K562 (cell line): Measurements from ENCODE around the gene HBB. TPM values are rescaled to one million over a fixed set of nuclear protein-coding genes. Genes with fewer than 3 reads are reported as not detected.

ENCODE experiments used
- ATAC-seq: fragments of 200-7000 bp; cut with Tn5 transposase; 3 replicates; pipeline ENCODE4 v1.9.1; 2020; ENCODE audit warnings: moderate library complexity
- BruUV-seq: library from RNA; stranded (reverse); fragments of 400-500 nt; replicated peaks from 2 replicates; lab custom pipeline; 2021; lab: Mats Ljungman, UMichigan
- CTCF ChIA-PET: fragments of 300-600 bp; formaldehyde crosslinking; extraction: SDS; loops from one replicate; lab custom pipeline; 2021; ENCODE audit warnings: low intra/inter-chr PET ratio; lab: Yijun Ruan, JAX
- POLR2A ChIA-PET: fragments of 300-600, 350-650 bp; sonication (Branson Sonifier 250); formaldehyde crosslinking; extraction: SDS; loops from one replicate; lab custom pipeline; 2021; ENCODE audit warnings: antibody characterized with exemption, inconsistent platforms; lab: Yijun Ruan, JAX
- DNase-seq, 4 experiments: peaks; one replicate each; pipeline versions ENCODE4 v3.0.0 to v3.0.0-alpha.2; 2011 to 2018; ENCODE audit warnings: low spot score in 3 of 4, mixed read lengths in 3 of 4; ENCODE audit errors: extremely low read depth in 1 of 4
- FAIRE-seq: peaks from 2 replicates; lab custom pipeline; 2011; peaks lifted over from hg19 to GRCh38; lab: Jason Lieb, UNC
- H2AFZ ChIP-seq: 2 replicates; pipeline ENCODE4 v1.6.0; 2011; ENCODE audit warnings: low read depth, low read length, control low read depth, inconsistent platforms
- H3K27ac ChIP-seq: fragments of 200-600 bp; 3 replicates; pipeline ENCODE4 v1.8.0; 2011; ENCODE audit warnings: low read depth, mild to moderate bottlenecking, control low read depth, inconsistent platforms, low read length, moderate library complexity, mixed read lengths; ENCODE audit errors: extremely low read depth
- H3K27me3 ChIP-seq, 2 experiments: fragments of 300-600 bp in 1 of 2; 2 replicates in 1 of 2; 3 replicates in 1 of 2; pipeline versions ENCODE4 v1.6.0 to v1.8.0; 2011; ENCODE audit warnings: inconsistent platforms in 2 of 2, low read length in 2 of 2, mild to moderate bottlenecking in 1 of 2, mixed read lengths in 1 of 2, moderate library complexity in 1 of 2; ENCODE audit not compliant: control insufficient read depth in 2 of 2, insufficient read depth in 2 of 2
- H3K36me3 ChIP-seq: fragments of 300-600 bp; 3 replicates; pipeline ENCODE4 v1.8.0; 2011; ENCODE audit warnings: mild to moderate bottlenecking, low read length, inconsistent platforms; ENCODE audit not compliant: control insufficient read depth, insufficient read depth
- H3K4me1 ChIP-seq, 2 experiments: fragments of 200-600 bp in 1 of 2; replicated peaks in 1 of 2; 2 replicates in 1 of 2; 3 replicates in 1 of 2; pipeline versions ENCODE4 v1.5.1 to v1.8.0; 2011; ENCODE audit warnings: inconsistent platforms in 2 of 2, low read length in 2 of 2, mild to moderate bottlenecking in 1 of 2, mixed read lengths in 1 of 2, moderate library complexity in 1 of 2; ENCODE audit not compliant: control insufficient read depth in 2 of 2, insufficient read depth in 2 of 2
- H3K4me2 ChIP-seq: 2 replicates; pipeline ENCODE4 v1.6.1; 2011; ENCODE audit warnings: low read length, control low read depth, inconsistent platforms, mixed read lengths; ENCODE audit not compliant: insufficient read depth
- H3K4me3 ChIP-seq: fragments of 200-600 bp; sonication (generic), shearing (Covaris generic); 2 replicates; pipeline ENCODE4 v1.5.1; 2016; ENCODE audit warnings: control low read depth, inconsistent platforms
- H3K79me2 ChIP-seq: fragments of 200-600 bp; 3 replicates; pipeline ENCODE4 v1.8.0; 2011; ENCODE audit warnings: low read length, inconsistent platforms; ENCODE audit not compliant: control insufficient read depth, insufficient read depth
- H3K9ac ChIP-seq, 2 experiments: 2 replicates each; pipeline versions ENCODE4 v1.6.0 to v1.6.1; 2011; ENCODE audit warnings: low read depth in 2 of 2, low read length in 2 of 2, control low read depth in 1 of 2, inconsistent platforms in 1 of 2, mild to moderate bottlenecking in 1 of 2, mixed read lengths in 1 of 2; ENCODE audit not compliant: insufficient read depth in 1 of 2
- H3K9me1 ChIP-seq: one replicate; pipeline ENCODE4 v1.6.0; 2011; ENCODE audit warnings: inconsistent platforms, mild to moderate bottlenecking, low read length, moderate library complexity; ENCODE audit not compliant: control insufficient read depth, insufficient read depth
- H3K9me3 ChIP-seq: replicated peaks from 2 replicates; pipeline ENCODE4 v1.5.1; 2011; ENCODE audit warnings: low read depth, low read length, inconsistent platforms; ENCODE audit not compliant: control insufficient read depth, insufficient read depth
- H4K20me1 ChIP-seq: replicated peaks from 2 replicates; pipeline ENCODE4 v1.6.1; 2011; ENCODE audit warnings: low read length, inconsistent platforms, mixed read lengths; ENCODE audit not compliant: control insufficient read depth, insufficient read depth
- CBFB ChIP-seq: sonication (generic); formaldehyde crosslinking; IDR thresholded peaks from 2 replicates; pipeline ENCODE4 v1.4.0; 2020; ENCODE audit warnings: mild to moderate bottlenecking, missing genetic modification reagents
- CC2D1A ChIP-seq: fragments of 450-650 bp; IDR thresholded peaks from 2 replicates; pipeline ENCODE4 v1.6.1; 2017; ENCODE audit warnings: mild to moderate bottlenecking
- JUN ChIP-seq, 2 experiments: sonication (generic) in 1 of 2; formaldehyde crosslinking in 1 of 2; IDR thresholded peaks; 2 replicates each; pipeline versions ENCODE4 v1.6.1 to v1.8.0; 2012 to 2022; ENCODE audit warnings: borderline replicate concordance in 2 of 2, mild to moderate bottlenecking in 2 of 2, improper control_type of control experiment in 1 of 2, low read depth in 1 of 2, low read length in 1 of 2, missing genetic modification reagents in 1 of 2
- POLR2AphosphoS2 ChIP-seq: IDR thresholded peaks from 2 replicates; pipeline ENCODE4 v1.6.1; 2012; ENCODE audit warnings: low read length, improper control_type of control experiment
- RAD21 ChIP-seq, 2 experiments: fragments of 250-450 bp in 1 of 2; fragments of 450-650 bp in 1 of 2; sonication (Bioruptor Pico) in 1 of 2; formaldehyde crosslinking in 1 of 2; IDR thresholded peaks in 1 of 2; conservative IDR thresholded peaks in 1 of 2; 2 replicates each; pipeline versions ENCODE4 v1.4.0 to v1.8.0; 2020 to 2022; ENCODE audit warnings: mild to moderate bottlenecking in 2 of 2, moderate library complexity in 1 of 2
- ZBTB11 ChIP-seq, 3 experiments: fragments of 200-800 bp in 1 of 3; fragments of 250-450 bp in 1 of 3; fragments of 450-650 bp in 1 of 3; sonication (Bioruptor Pico) in 1 of 3; sonication (Bioruptor generic) in 1 of 3; formaldehyde crosslinking in 1 of 3; IDR thresholded peaks; 2 replicates each; pipeline versions ENCODE4 v1.6.1 to v1.8.0; 2016 to 2022; ENCODE audit warnings: mild to moderate bottlenecking in 2 of 3, missing genetic modification characterization in 2 of 3, missing compliant biosample characterization in 1 of 3, moderate library complexity in 1 of 3
- ZNF12 ChIP-seq: sonication (generic); formaldehyde crosslinking; IDR thresholded peaks from 2 replicates; pipeline ENCODE4 v1.4.0; 2020; ENCODE audit warnings: mild to moderate bottlenecking, missing genetic modification reagents
- ZNF431 ChIP-seq: sonication (generic); formaldehyde crosslinking; IDR thresholded peaks from 2 replicates; pipeline ENCODE4 v1.8.0; 2022; ENCODE audit warnings: mild to moderate bottlenecking, missing genetic modification reagents
- WGBS: fragments of 100-300 bp; shearing (Covaris generic); methylation state at CpG from one replicate; pipeline ENCODE4 v1.1.6; 2016; ENCODE audit warnings: low coverage, mixed read lengths; ENCODE audit not compliant: insufficient coverage; ENCODE audit errors: missing lambda C conversion rate; 5-methylcytosine and 5-hydroxymethylcytosine counted together
- in situ Hi-C: fragments of 300-500 bp; cut with MboI; formaldehyde crosslinking; loops from 4 replicates; pipeline ENCODE4 v1.15.0; 2018; ENCODE audit warnings: inconsistent platforms, mixed read lengths
- intact Hi-C: fragments of 100-400 bp; cut with micrococcal nuclease; formaldehyde crosslinking; loops from 2 replicates; pipeline ENCODE4 v1.14.2; 2022
- polyA plus RNA-seq, 8 experiments: library from polyadenylated mRNA; depleted of rRNA in 4 of 8; stranded (reverse) in 5 of 8; unstranded in 3 of 8; fragments of >200 nt; fragmentation: Nextera tagmentation in 2 of 8; fragmentation: Illumina TruSeq in 1 of 8; extraction: Ambion mirVana in 2 of 8; extraction: Trizol in 1 of 8; gene quantifications; 2 replicates each; pipeline versions ENCODE4 v1.2.1 to v1.2.3, GENCODE V29; 2011 to 2014; ENCODE audit warnings: inconsistent platforms in 1 of 8, missing spikeins in 1 of 8
- total RNA-seq, 7 experiments: library from RNA; depleted of rRNA in 6 of 7; stranded (reverse); fragments of >200 nt in 6 of 7; fragmentation: Illumina TruSeq in 2 of 7; extraction: Trizol in 2 of 7; gene quantifications; 2 replicates each; pipeline versions ENCODE4 v1.2.1 to v1.2.3, GENCODE V29; 2011 to 2021; ENCODE audit warnings: low replicate concordance in 1 of 7
- TF ChIP-seq, protein P1 (sequence below): fragments of 450-650 bp; IDR thresholded peaks from 2 replicates; pipeline ENCODE4 v1.6.1; 2014; ENCODE audit warnings: low read depth, mild to moderate bottlenecking, moderate library complexity, borderline replicate concordance
- TF ChIP-seq, protein P2 (sequence below): fragments of 250-450 bp; sonication (Bioruptor Pico); IDR thresholded peaks from 2 replicates; pipeline ENCODE4 v1.4.0; 2020; ENCODE audit warnings: mild to moderate bottlenecking, moderate library complexity

The HBB gene
- total and polyA plus RNA-seq, 9 of the 15 experiments (the other 6 are each of a cell fraction or from before 2014, with no cell fraction given) = 0.33 to 3.4 (median 1.2) TPM; not detected in 2

DNA sequence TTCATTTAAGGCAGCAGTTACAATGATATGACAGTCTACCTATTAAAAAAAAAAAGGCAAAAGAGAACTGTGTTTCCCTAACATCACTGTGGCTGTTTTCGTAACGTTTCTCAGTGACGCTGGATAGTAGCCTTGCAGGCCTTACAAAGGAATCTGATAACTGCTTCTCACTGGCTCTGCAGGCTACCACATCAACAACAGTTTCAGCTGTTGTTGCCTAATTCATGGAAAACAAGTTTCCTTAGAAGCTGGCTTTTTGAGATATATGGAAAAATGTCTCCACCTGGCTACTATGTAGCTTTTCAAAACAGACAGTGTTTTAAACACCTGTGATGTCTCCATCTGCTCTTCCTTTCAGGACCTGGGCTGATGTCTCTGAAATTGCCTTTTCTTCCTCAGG lies 30.1 kb downstream of the HBB start:
- ChIA-PET CTCF (interaction anchor here (1.0 kb wide), 1 partner anchor 73 kb away, joined by 3 read pairs; no protein-coding TSS in a partner anchor), POLR2A (interaction anchor here (0.9 kb wide), 1 partner anchor 72 kb away, joined by 3 read pairs; no protein-coding TSS in a partner anchor)
- H3K36me3 ChIP-seq = no peaks in the 10 kb centered on the region
- WGBS = 38% methylated on average over 3 of the region's 3 CpGs
- DNase-seq (no peak), ATAC-seq (peak; percentile 56), FAIRE-seq (no peak)
- intact Hi-C loops (loop anchor here (2.0 kb wide), 1 partner anchor 72 kb away; no protein-coding TSS in a partner anchor), in situ Hi-C loops (no loop called here)
- H3K9ac ChIP-seq = no peak overlapping the region
- H3K27ac ChIP-seq = no peak overlapping the region; the same call in 2 of the 3 replicates
- H3K9me1 ChIP-seq = no peaks in the 10 kb centered on the region
- no TSS peak for BruUV-seq
- peaks cover 6 to 18% of the 10 kb centered on the region in 2 experiments; a peak in 4 of 5 replicates for H3K4me1 ChIP-seq
- no peak overlapping the region; the same call in 1 of the 2 replicates for H3K4me2 ChIP-seq
- no peaks in the 10 kb centered on the region for H3K27me3 ChIP-seq
- no peak overlapping the region for H3K4me3 ChIP-seq
- no peaks in the 10 kb centered on the region for H4K20me1 ChIP-seq
- H2AFZ ChIP-seq = peak overlapping the region; percentile 88
- no peaks in the 10 kb centered on the region for H3K79me2 ChIP-seq
- no peaks in the 10 kb centered on the region for H3K9me3 ChIP-seq
- TF ChIP-seq, protein P1, sequence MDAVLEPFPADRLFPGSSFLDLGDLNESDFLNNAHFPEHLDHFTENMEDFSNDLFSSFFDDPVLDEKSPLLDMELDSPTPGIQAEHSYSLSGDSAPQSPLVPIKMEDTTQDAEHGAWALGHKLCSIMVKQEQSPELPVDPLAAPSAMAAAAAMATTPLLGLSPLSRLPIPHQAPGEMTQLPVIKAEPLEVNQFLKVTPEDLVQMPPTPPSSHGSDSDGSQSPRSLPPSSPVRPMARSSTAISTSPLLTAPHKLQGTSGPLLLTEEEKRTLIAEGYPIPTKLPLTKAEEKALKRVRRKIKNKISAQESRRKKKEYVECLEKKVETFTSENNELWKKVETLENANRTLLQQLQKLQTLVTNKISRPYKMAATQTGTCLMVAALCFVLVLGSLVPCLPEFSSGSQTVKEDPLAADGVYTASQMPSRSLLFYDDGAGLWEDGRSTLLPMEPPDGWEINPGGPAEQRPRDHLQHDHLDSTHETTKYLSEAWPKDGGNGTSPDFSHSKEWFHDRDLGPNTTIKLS = no peak
- peak in 1 of 2 experiments; percentile 49; a peak in 1 of 4 replicates for TF ChIP-seq RAD21 (CRISPR knock-in tag; conservative IDR thresholded peaks at IDR 0.05 in 1 of 2, IDR thresholded peaks at IDR 0.05 in 1 of 2)
- TF ChIP-seq POLR2AphosphoS2 = no peak
- TF ChIP-seq CBFB = no peak
- TF ChIP-seq ZNF12 (CRISPR knock-in tag) = no peak
- no peak for TF ChIP-seq ZBTB11 (CRISPR knock-in tag; IDR thresholded peaks at IDR 0.05)
- TF ChIP-seq ZNF431 (CRISPR knock-in tag) = peak; percentile 45; the same call in 1 of the 2 replicates
- no peak for TF ChIP-seq JUN (IDR thresholded peaks at IDR 0.05; ENCODE audit: borderline replicate concordance, low read depth, low read length)
- no peak for TF ChIP-seq JUN (CRISPR knock-in tag; IDR thresholded peaks at IDR 0.05; ENCODE audit: borderline replicate concordance)
- TF ChIP-seq CC2D1A = no peak
- TF ChIP-seq, protein P2, sequence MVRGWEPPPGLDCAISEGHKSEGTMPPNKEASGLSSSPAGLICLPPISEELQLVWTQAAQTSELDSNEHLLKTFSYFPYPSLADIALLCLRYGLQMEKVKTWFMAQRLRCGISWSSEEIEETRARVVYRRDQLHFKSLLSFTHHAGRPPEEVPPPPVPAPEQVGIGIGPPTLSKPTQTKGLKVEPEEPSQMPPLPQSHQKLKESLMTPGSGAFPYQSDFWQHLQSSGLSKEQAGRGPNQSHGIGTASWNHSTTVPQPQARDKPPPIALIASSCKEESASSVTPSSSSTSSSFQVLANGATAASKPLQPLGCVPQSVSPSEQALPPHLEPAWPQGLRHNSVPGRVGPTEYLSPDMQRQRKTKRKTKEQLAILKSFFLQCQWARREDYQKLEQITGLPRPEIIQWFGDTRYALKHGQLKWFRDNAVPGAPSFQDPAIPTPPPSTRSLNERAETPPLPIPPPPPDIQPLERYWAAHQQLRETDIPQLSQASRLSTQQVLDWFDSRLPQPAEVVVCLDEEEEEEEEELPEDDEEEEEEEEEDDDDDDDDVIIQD (CRISPR knock-in tag) = no peak
